ENCODE measurements around the gene HES1.

GRCh38 chr3:194170793-194171192 is 34.8 kb downstream of the HES1 start:
- TF ChIP-seq CTCF (IDR thresholded peaks at IDR 0.05; ENCODE audit: low read depth, low read length, missing input control) (no peak), TAF1 (conservative IDR thresholded peaks at IDR 0.05) (no peak), FOXA1 (IDR thresholded peaks at IDR 0.05) (no peak), RAD21 (IDR thresholded peaks at IDR 0.05) (no peak), SP1 (IDR thresholded peaks at IDR 0.05) (no peak), NR2F2 (IDR thresholded peaks at IDR 0.05) (no peak), ATF3 (IDR thresholded peaks at IDR 0.05) (no peak), REST (IDR thresholded peaks at IDR 0.05) (no peak), HNF4A (conservative IDR thresholded peaks at IDR 0.05) (no peak), YY1 (IDR thresholded peaks at IDR 0.05) (no peak), ZBTB33 (IDR thresholded peaks at IDR 0.05) (no peak), GABPA (IDR thresholded peaks at IDR 0.05 in 1 of 2, conservative IDR thresholded peaks at IDR 0.05 in 1 of 2) (no peak), JUND (IDR thresholded peaks at IDR 0.05) (no peak), EGR1 (IDR thresholded peaks at IDR 0.05; ENCODE audit: low read depth in 2 of 2) (no peak)
